Duodenal mucosa (tissue), 2 donors: ENCODE data around the gene EXPH5.

Experiments used
- H3K27ac ChIP-seq: one replicate; pipeline ENCODE4 v1.7.0; 2013; ENCODE audit warnings: low read depth, low read length
- H3K27me3 ChIP-seq, 2 donors: one replicate each; pipeline ENCODE4 v1.7.0; 2013; ENCODE audit warnings: low read length in 2 of 2, control low read depth in 1 of 2; ENCODE audit not compliant: insufficient read depth in 2 of 2, control insufficient read depth in 1 of 2
- H3K36me3 ChIP-seq, 2 donors: one replicate each; pipeline ENCODE4 v1.7.0; 2013; ENCODE audit warnings: low read length in 2 of 2, control low read depth in 1 of 2; ENCODE audit not compliant: insufficient read depth in 2 of 2, control insufficient read depth in 1 of 2
- H3K4me1 ChIP-seq, 2 donors: one replicate each; pipeline ENCODE4 v1.7.0; 2013; ENCODE audit warnings: low read length in 2 of 2, control low read depth in 1 of 2; ENCODE audit not compliant: insufficient read depth in 2 of 2, control insufficient read depth in 1 of 2
- H3K4me3 ChIP-seq, 2 donors: one replicate each; pipeline ENCODE4 v1.7.0; 2013; ENCODE audit warnings: low read length in 2 of 2, low read depth in 1 of 2
- H3K9ac ChIP-seq, 2 donors: one replicate each; pipeline ENCODE4 v1.7.0; 2013; ENCODE audit warnings: low read length in 2 of 2, low read depth in 1 of 2
- H3K9me3 ChIP-seq, 2 donors: one replicate each; pipeline ENCODE4 v1.7.0; 2013; ENCODE audit warnings: low read length in 2 of 2, control low read depth in 1 of 2; ENCODE audit not compliant: control insufficient read depth in 1 of 2

Gene EXPH5

DNA sequence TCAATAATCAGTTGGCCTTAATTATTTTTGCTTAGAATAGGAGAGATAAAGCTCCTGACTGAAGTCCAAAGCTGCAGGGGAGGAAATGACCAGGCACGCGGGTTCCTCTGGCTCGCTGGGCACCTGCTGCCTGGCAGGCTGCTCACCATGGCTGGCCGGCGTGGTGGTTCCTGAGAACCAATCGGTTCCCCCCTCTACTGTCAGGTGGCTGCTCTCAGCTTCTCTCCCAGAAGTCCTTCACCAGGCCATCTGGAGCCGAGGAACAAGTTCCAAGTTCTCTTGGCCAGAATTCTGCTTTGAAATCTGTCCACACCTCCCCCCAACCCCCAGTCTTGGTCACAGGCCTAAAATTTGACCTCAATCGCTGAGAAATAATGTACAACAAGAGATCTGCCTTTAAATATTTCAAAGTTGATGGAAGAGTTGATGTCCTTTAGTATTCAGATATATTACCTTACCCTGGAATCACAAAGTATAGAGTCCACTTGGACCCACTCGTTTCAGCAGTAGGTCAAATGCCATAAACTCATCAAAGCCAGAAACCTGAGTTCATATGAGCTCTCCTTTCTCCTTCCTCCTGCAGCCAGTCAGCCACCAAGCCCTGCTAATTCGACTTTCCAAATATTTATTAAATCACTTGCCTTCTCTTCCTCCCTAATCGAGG, 25.2 kb downstream of the EXPH5 start:
- Histone ChIP-seq H3K9ac (no peak overlapping the region), H3K27me3 (no peaks in the 10 kb centered on the region), H3K9me3 (no peaks in the 10 kb centered on the region), H3K4me1 (peaks cover 0 to 4% of the 10 kb centered on the region in 2 donors), H3K27ac (no peak overlapping the region), H3K4me3 (no peak overlapping the region), H3K36me3 (peaks cover 0 to 4% of the 10 kb centered on the region in 2 donors)

DNA sequence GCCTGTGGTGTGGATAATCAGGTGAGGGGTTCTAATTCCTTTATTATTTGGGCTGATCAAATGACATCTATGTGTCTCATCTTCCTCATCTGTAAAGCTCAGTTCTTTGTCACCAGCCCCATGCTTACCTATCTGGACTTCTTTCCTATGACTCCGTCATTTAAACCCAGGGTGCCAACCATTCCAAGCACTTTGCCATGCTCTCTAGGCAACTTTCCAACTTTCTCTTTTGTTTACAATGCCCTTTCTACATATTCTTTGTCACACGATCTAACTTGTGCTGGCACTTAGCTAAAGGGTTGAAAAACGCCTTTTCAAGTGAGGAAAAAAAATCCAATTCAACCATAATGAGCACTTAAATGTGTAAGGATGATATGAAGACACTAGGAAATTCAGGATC, 27.9 kb downstream of the EXPH5 start:
- Histone ChIP-seq H3K27ac (no peak overlapping the region), H3K4me1 (peaks cover 0 to 4% of the 10 kb centered on the region in 2 donors), H3K4me3 (no peak overlapping the region), H3K36me3 (peaks cover 0 to 5% of the 10 kb centered on the region in 2 donors), H3K27me3 (no peaks in the 10 kb centered on the region), H3K9me3 (no peaks in the 10 kb centered on the region), H3K9ac (no peak overlapping the region)

DNA sequence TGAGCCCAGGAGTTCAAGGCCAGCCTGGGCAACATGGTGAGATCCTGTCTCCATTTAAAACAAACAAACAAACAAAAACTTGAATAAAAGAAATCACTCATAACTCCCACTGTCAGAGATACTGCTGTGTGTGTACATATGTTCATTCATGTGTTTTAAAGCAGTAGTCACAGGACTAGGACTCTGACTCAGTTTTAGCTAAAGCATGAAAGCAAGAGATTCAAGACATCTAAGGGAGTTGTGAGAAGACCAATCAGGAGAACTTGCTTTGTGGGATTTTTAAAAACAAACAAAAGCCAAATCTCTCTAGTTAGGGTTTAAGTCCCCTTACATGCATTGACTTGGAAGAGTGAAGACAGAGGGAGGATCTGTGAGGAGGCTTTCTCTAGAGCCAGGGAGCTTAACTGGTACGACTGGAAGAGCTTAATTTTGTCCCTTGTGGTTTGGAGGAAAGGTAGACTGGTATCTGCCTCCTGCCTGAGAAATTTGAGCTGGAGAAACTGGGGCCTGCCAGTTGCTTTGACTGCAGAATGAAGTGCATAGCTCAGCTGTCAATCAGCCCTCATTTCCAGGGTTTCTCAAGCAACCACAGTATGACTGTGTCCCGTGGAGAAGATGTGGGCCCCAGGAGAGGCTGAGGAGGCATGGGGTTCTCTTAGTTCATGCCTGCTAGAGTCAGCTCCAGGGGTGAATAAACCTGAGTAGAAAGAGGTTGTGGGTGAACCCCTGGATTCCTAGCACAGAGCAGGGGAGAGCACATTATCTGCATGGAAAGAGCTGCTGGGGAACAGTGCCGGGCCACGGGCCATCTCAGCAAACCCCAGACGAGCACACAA, 30.6 kb downstream of the EXPH5 start:
- peaks cover 0 to 5% of the 10 kb centered on the region in 2 donors for H3K36me3 ChIP-seq
- H3K9ac ChIP-seq = no peak overlapping the region
- H3K9me3 ChIP-seq = no peaks in the 10 kb centered on the region
- H3K27ac ChIP-seq = no peak overlapping the region
- H3K4me1 ChIP-seq = peaks cover 0 to 4% of the 10 kb centered on the region in 2 donors
- H3K4me3 ChIP-seq = no peak overlapping the region
- H3K27me3 ChIP-seq = no peaks in the 10 kb centered on the region

DNA sequence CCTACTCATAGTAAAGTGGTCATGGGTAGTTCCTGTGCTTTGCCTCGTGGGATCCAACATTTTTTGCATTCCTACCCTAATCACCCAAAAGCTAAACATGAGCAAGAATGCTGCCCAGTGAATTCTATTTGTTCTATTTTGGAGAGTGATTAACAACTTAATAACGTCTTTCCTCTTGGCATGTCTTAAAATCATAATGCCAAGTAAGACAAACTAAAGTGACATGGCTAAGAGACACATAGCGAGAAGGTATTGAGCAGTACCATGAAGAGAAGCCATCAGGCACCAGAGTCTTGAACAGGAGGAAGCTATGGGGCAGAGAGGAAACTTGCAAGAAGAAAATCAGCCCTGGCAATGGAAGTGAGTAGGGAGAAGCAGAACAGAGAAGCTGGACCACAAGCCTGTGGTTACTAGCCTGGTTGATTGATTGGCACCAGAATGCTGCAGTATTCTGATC, 32.0 kb downstream of the EXPH5 start:
- H3K36me3 ChIP-seq = peaks cover 0 to 5% of the 10 kb centered on the region in 2 donors
- H3K4me1 ChIP-seq = peaks cover 0 to 4% of the 10 kb centered on the region in 2 donors
- H3K27ac ChIP-seq = no peak overlapping the region
- H3K4me3 ChIP-seq = no peak overlapping the region
- H3K9me3 ChIP-seq = no peaks in the 10 kb centered on the region
- no peaks in the 10 kb centered on the region for H3K27me3 ChIP-seq
- no peak overlapping the region for H3K9ac ChIP-seq

DNA sequence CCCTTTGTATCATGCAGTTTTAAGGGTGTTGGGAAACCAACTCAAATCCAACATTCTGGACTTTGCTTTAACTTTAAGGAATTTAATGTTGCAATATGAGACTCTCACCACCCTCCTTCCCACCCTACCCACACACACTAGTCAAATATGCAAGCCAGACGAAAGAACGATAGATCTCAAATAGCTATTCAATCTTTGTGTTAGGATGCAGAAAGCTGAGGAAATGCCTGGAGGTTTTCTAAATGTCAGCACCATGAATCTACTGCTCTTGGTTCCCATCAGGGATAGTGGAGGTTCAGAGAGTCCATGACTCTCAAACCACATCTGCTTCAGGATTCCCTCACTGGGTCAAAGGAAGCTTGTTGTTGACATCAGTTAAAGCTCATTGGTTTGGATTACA, 33.7 kb downstream of the EXPH5 start:
- no peaks in the 10 kb centered on the region for H3K27me3 ChIP-seq
- H3K27ac ChIP-seq = no peak overlapping the region
- no peaks in the 10 kb centered on the region for H3K4me1 ChIP-seq
- H3K9me3 ChIP-seq = no peaks in the 10 kb centered on the region
- H3K36me3 ChIP-seq = peaks cover 0 to 5% of the 10 kb centered on the region in 2 donors
- H3K4me3 ChIP-seq = no peak overlapping the region
- no peak overlapping the region for H3K9ac ChIP-seq

DNA sequence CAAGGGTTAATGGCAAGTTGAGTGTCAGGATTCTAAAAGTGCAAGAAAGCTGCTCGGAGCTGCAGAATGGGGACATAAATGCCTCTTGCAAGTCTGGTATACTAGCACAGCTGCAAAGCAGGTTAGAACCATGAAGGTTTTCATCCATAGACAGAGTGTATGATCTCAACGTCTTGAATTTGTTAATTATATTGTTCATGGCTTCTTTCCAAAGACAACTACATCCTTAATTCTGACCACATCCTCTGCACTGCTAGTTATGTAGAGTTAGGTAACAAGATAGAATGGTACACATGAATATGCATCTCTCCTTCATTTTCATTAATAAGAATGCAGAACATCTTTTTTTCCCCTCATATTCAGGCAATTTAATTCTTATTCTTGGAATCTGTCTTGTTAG, 34.2 kb downstream of the EXPH5 start:
- H3K4me3 ChIP-seq = no peak overlapping the region
- H3K4me1 ChIP-seq = no peaks in the 10 kb centered on the region

DNA sequence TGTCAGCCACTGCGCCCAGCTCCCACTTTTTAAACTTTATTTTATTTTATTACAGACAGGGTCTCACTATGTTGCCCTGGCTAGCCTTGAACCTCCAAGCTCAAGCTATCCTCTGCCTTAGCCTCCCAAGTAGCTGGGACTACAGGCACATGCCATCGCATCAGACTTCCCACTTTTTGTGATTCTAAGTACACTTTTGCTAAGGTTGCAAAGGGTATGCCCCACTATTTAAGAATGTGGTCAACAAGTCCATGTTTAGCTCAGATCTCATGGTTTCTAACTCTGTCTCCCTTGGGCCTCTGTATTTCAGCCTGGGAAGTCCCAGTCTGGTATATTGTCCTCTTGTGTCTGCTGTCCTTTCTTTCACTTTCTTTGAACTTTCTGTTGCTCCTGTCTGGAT, 35.3 kb downstream of the EXPH5 start:
- Histone ChIP-seq H3K9me3 (no peaks in the 10 kb centered on the region), H3K4me1 (no peaks in the 10 kb centered on the region), H3K4me3 (no peak overlapping the region), H3K9ac (no peak overlapping the region), H3K27ac (no peak overlapping the region), H3K27me3 (no peaks in the 10 kb centered on the region), H3K36me3 (no peaks in the 10 kb centered on the region)

More for the DNA sequence above, 34.2 kb downstream of the EXPH5 start:
- Histone ChIP-seq H3K9me3 (no peaks in the 10 kb centered on the region), H3K36me3 (peaks cover 0 to 5% of the 10 kb centered on the region in 2 donors), H3K27ac (no peak overlapping the region), H3K27me3 (no peaks in the 10 kb centered on the region), H3K9ac (no peak overlapping the region)

DNA sequence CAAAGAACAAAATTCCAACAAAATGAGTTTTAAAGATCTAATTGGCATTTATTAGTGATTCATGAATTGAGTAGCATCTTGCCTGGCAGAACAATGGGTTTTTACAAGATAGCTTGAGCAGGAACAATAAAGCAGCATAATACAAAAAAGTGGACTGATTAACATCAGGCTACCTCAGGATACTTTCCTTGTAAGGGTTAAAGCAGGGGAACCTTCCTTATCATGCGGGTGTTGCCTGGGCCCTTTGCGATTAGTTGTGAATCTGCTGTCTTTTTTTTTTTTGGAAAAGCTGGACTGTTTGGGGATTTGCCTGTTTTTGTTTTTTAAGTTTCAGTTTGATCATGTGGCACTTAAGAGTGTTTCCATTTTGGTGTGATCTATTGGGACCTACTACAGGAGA, 37.5 kb downstream of the EXPH5 start:
- no peak overlapping the region for H3K4me3 ChIP-seq
- H3K9ac ChIP-seq = no peak overlapping the region
- H3K27me3 ChIP-seq = no peaks in the 10 kb centered on the region
- H3K4me1 ChIP-seq = peaks cover 0 to 9% of the 10 kb centered on the region in 2 donors
- no peaks in the 10 kb centered on the region for H3K36me3 ChIP-seq
- no peak overlapping the region for H3K27ac ChIP-seq
- H3K9me3 ChIP-seq = no peaks in the 10 kb centered on the region

DNA sequence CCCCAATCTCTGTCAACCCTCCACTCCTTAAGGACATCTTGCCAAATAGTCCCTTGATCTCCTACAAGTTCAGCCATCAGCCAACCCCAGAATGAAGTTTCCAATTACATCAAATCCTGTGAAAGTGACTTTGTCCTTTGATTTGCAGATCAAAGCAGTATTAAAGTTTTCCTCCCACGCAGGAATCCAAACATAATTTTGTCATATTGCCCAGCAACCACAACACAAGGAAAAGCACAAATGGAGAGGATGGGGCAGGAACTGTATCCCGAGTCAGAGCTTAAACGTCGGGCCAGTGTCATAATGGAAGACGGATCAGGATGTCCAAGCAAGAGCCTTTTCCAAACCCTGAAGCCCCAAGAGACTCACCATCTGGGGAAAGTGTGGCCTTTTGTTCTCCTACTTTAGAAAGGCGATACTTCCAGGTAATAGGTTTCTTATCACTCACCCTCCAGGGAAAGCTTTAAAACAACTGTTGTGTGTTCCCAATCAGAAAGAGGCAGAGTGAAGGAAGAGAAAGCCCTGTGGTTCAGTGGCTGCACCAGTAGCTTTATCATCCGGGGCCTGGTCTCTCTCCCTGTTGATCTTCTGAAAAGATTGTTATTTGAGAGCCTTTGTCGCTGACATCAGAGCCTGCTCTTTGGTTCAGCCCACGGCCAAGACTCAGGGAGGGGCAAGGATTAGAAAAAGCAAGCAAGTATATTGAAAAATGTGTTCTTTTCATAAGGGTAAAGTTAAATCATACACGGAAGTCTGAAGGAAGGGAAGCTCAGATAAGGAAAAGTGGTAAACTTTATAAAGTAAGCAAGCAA, 41.7 kb downstream of the EXPH5 start:
- Histone ChIP-seq H3K27me3 (no peaks in the 10 kb centered on the region), H3K9me3 (no peaks in the 10 kb centered on the region), H3K9ac (no peak overlapping the region), H3K36me3 (no peaks in the 10 kb centered on the region), H3K27ac (no peak overlapping the region), H3K4me3 (no peak overlapping the region), H3K4me1 (peaks cover 0 to 9% of the 10 kb centered on the region in 2 donors)
